HS-27A (cell line): ENCODE data around the gene PURB.
"Not testable (repeated sequence)": the region's sequence is repeated elsewhere in the genome, so short reads cannot be mapped to it uniquely, and the experiment has no call there.

Experiments used
- DNase-seq: peaks from one replicate; pipeline ENCODE4 v3.0.0-alpha.2; 2012; ENCODE audit warnings: low read depth, missing footprints

Gene PURB

GRCh38 chr7:44891791-44892190 is 6.5 kb upstream of the PURB start:
- DNase-seq: no peak

- no peak for DNase-seq
These were observed 6.0 kb upstream of the PURB start for GRCh38 chr7:44891372-44891771.

GRCh38 chr7:44889086-44889781 is 3.9 kb upstream of the PURB start:
- no peak for DNase-seq

GRCh38 chr7:44887293-44887692 is 2.0 kb upstream of the PURB start:
- no peak for DNase-seq

- no peak for DNase-seq
These were observed 523 bp downstream of the PURB start for GRCh38 chr7:44884621-44885393.

GRCh38 chr7:44883961-44884620 is 1.2 kb downstream of the PURB start:
- no peak for DNase-seq

- no peak for DNase-seq
These were observed 2.4 kb downstream of the PURB start for GRCh38 chr7:44882899-44883298.

- DNase-seq: no peak
These were observed 3.7 kb downstream of the PURB start for GRCh38 chr7:44881610-44882009.

- no peak for DNase-seq
These were observed 4.2 kb downstream of the PURB start for GRCh38 chr7:44881066-44881600.

GRCh38 chr7:44880317-44881018 is 4.9 kb downstream of the PURB start:
- DNase-seq: no peak

GRCh38 chr7:44876393-44876792 is 8.9 kb downstream of the PURB start:
- no peak for DNase-seq

- DNase-seq: no peak
These were observed 10.1 kb downstream of the PURB start for GRCh38 chr7:44875241-44875640.

- DNase-seq: no peak
These were observed 12.5 kb downstream of the PURB start for GRCh38 chr7:44872787-44873186.

- DNase-seq: not testable (repeated sequence)
These were observed 13.4 kb downstream of the PURB start for GRCh38 chr7:44871918-44872317.

GRCh38 chr7:44870780-44871179 is 14.6 kb downstream of the PURB start:
- DNase-seq: not testable (repeated sequence)

- not testable (repeated sequence) for DNase-seq
These were observed 15.0 kb downstream of the PURB start for GRCh38 chr7:44870336-44870735.

GRCh38 chr7:44867073-44867995 is 18.0 kb downstream of the PURB start:
- DNase-seq: no peak

GRCh38 chr7:44861949-44862348 is 23.4 kb downstream of the PURB start:
- DNase-seq: not testable (repeated sequence)

- no peak for DNase-seq
These were observed 27.2 kb downstream of the PURB start for GRCh38 chr7:44858161-44858560.

GRCh38 chr7:44854644-44855364 is 30.5 kb downstream of the PURB start:
- no peak for DNase-seq
